ENCODE measurements around the gene ZNF775. TPM values are rescaled to one million over a fixed set of nuclear protein-coding genes. Genes with fewer than 3 reads are reported as not detected.
A peak's percentile ranks its signal among the peaks of the same experiment; 100 is the strongest.
"Not testable (repeated sequence)": the region's sequence is repeated elsewhere in the genome, so short reads cannot be mapped to it uniquely, and the experiment has no call there.

Gene ZNF775
- total RNA-seq, 2 experiments from 2014 or later: 3.9 to 5.1 TPM

DNA sequence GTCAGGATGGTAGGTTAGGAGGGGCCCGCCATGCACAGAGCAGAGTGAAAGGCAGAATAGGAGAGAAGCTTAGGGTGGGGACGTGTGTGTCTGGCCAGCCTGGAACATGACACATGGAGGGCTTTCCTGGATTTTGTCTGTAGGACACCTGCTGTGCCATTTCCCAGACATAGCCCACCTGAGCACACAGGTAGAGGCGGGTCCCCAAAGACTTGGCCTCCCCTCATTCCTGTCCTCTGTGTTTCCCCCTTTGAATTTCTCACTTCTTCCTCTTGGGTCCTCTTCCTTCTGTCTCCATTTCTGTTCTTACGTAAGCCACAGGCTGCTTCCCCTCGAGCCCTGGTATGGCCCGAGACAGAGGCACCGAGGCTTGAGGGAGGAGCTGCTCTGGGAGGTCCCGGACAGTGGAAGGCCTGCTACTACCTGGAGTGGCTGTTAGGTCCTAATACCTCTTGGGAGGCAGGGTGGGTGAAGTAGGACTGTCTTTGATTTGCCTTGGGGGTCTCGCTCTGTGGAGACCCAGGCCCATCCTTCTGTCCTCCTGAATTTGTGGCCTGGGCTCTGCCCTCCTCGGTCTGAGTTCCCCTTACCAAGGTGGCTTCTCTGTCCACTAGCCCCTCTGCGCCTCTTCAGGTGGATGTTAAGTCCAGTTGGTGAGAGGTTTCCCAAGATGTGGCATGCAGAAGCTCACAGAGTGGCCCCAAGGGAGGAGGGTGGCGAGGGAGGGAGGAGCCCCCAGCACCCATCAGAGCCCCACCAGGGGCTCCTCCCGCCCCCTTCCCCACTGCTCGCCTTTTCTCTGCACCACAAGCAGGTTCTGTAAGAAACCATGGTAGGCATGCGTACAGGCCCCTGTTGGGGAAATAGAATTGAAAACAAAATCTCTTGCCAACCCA is 5.5 kb downstream of the ZNF775 start:
- Mint-ChIP-seq H3K27me3 (no peaks in the 10 kb centered on the region), H3K4me3 (no peak overlapping the region), H3K27ac (no peak overlapping the region), H3K9me3 (ENCODE audit: low read depth) (no peaks in the 10 kb centered on the region), H3K4me1 (peaks cover 17% of the 10 kb centered on the region), H3K36me3 (ENCODE audit: low read depth) (peaks cover 2% of the 10 kb centered on the region)
- ChIA-PET CTCF (interaction anchor here (0.7 kb wide), 1 partner anchor 35 kb away, joined by 4 read pairs; no protein-coding TSS in a partner anchor), POLR2A (no interaction called here)
- intact Hi-C loops (cut with DNase I, micrococcal nuclease): no loop called here
- ATAC-seq: no peak
- DNase-seq: no peak

DNA sequence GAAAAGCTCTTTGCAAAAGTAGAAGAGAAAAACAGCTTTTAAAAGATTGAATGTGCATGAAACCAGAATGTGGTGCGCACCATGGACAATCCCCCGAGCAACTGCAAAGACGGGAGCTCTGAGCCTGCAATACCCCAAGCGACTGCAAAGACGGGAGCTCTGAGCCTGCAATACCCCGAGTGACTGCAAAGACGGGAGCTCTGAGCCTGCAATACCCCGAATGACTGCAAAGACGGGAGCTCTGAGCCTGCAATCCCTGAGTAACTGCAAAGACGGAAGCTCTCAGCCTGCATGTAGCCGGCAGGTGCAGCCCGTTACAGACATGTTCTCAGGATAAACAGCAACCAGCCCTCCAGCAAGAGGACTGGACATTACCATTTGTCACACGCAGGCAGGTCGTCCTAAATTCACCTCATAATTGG is 6.2 kb downstream of the ZNF775 start:
- CTCF ChIA-PET: interaction anchor here (0.7 kb wide), 1 partner anchor 34 kb away, joined by 4 read pairs; no protein-coding TSS in a partner anchor
- H3K9me3 Mint-ChIP-seq (ENCODE audit: low read depth): no peaks in the 10 kb centered on the region
- no peak overlapping the region for H3K4me3 Mint-ChIP-seq
- H3K27ac Mint-ChIP-seq: no peak overlapping the region
- H3K4me1 Mint-ChIP-seq: peaks cover 11% of the 10 kb centered on the region
- no peaks in the 10 kb centered on the region for H3K27me3 Mint-ChIP-seq
- POLR2A ChIA-PET: no interaction called here
- DNase-seq: no peak
- ATAC-seq: no peak
- intact Hi-C loops (cut with DNase I, micrococcal nuclease): no loop called here
- H3K36me3 Mint-ChIP-seq (ENCODE audit: low read depth): peaks cover 2% of the 10 kb centered on the region

DNA sequence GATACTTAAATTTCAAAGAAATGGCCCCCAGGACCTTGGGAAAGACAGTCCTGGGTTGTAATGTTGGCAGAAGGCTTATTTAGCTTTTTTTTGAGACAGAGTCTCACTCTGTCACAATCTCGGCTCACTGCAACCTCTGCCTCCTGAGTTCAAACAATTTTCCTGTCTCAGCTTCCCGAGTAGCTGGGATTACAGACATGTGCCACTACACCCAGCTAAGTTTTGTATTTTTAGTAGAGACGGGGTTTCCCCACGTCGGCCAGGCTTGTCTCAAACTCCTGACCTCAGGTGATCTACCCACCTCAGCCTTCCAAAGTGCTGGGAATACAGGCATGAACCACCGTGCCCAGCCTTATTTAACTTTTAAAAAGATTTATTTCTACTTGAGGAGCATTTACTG is 6.8 kb downstream of the ZNF775 start:
- POLR2A ChIA-PET; H3K9me3 Mint-ChIP-seq (ENCODE audit: low read depth); DNase-seq; H3K4me1 Mint-ChIP-seq; ATAC-seq; H3K27ac Mint-ChIP-seq; H3K27me3 Mint-ChIP-seq; intact Hi-C loops (cut with DNase I, micrococcal nuclease); H3K36me3 Mint-ChIP-seq (ENCODE audit: low read depth); H3K4me3 Mint-ChIP-seq: not testable (repeated sequence)
- CTCF ChIA-PET: interaction anchor here (0.7 to 1.2 kb wide), 2 partner anchors 31 to 34 kb away, joined by 3 to 4 read pairs; no protein-coding TSS in a partner anchor

DNA sequence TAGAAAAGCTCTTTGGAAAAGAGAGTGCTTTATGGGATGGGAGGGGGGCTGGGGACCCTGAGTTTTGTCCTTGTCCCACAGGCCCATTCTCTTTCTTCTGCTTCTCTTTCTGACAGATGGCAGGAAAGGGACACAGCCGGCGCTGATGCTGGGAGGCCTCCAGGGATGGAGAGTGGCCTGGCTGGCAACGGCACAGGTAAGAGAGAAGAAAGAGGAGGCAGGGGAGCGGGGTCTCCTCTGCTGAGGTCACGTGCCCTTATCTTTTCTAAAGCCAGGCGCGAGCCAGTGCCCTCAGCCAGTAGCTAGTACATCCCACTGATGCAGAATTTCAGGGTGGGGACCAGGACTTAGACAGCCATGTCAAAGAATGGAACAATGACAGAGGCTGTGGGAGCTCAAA is 9.2 kb downstream of the ZNF775 start:
- intact Hi-C loops (cut with DNase I, micrococcal nuclease): no loop called here
- ATAC-seq (no peak), DNase-seq (no peak)
- Mint-ChIP-seq H3K4me3 (no peak overlapping the region), H3K4me1 (no peaks in the 10 kb centered on the region), H3K27ac (no peak overlapping the region), H3K9me3 (ENCODE audit: low read depth) (no peaks in the 10 kb centered on the region), H3K27me3 (no peaks in the 10 kb centered on the region), H3K36me3 (ENCODE audit: low read depth) (peaks cover 2% of the 10 kb centered on the region)
- ChIA-PET POLR2A (no interaction called here), CTCF (no interaction called here)

DNA sequence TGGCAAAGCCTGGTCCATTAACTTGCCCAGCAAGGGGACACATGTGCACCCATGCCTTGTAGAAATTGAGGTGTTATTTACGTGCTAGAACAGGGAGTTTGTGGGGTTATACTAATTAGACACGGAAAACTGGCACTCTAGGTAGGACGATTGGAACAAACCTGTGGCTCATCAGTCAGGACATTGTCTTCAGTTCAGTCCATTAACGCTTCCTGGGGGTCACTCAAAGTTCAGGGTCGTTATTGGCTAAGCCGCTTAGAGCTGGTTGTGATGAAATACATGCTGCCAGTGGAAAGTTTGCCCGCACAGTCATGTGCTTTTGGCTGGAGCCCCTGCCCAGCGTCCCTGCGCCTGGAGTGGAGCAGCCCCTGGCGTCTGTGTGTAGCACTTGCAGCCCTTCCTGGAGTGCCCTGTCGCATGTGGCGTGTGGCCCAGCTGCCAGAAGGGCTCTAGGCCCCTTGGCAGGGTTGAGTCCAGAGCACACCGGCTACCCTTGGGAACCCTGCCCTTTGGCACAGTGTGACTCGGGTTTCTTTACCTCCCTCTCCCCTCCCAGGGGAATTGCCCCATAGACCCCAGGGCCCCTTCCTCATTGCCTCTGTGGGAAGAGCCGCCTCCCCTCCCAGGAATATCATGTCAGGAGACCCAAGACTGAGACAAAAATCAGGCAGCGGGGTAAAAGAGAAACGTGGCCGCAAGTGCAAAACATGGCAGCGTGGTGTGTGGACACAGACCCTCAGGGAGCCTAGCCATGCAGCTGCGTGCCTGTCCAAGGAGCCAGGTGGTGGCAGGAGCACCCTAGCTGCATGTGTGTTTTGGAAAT is 9.8 kb downstream of the ZNF775 start:
- ATAC-seq (no peak), DNase-seq (no peak)
- Mint-ChIP-seq H3K4me3 (no peak overlapping the region), H3K27me3 (no peaks in the 10 kb centered on the region), H3K9me3 (ENCODE audit: low read depth) (no peaks in the 10 kb centered on the region), H3K36me3 (ENCODE audit: low read depth) (peaks cover 2% of the 10 kb centered on the region), H3K4me1 (no peaks in the 10 kb centered on the region), H3K27ac (no peak overlapping the region)
- intact Hi-C loops (cut with DNase I, micrococcal nuclease): no loop called here
- ChIA-PET CTCF (no interaction called here), POLR2A (no interaction called here)

DNA sequence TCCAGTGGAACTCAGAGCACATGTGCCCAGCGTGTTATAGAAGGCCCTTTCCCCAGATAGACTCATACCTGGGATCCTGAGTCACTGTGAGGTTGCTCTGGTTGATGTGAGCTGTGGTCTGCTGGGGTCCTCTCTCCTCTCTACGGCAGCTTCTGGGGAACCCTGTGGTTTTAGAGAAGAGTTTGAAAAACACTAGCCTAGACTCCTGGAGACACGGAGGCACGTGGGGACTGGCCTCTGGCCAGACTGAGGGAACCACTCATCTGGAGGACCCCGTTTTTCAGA is 10.3 kb downstream of the ZNF775 start:
- POLR2A ChIA-PET: no interaction called here
- H3K4me3 Mint-ChIP-seq: no peak overlapping the region
- no peak for DNase-seq

DNA sequence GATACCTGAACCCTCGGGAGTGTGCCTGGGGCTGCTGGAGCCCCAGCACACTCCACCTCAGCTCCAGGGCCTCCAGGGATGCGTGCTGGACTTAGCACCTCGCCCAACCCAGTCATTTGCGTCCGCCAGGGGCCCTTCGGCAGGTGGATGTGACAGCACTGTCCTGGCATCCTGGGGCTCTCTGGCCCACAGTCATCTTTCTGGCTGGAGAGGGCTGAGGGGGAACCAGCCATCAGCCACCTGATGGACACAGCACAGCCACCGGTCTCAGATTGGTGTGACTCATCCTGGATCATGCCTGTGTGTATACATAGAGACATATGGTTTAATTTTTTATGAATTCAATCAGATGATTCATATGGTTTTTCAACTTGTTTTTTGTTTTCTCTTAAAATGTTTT is 11.1 kb downstream of the ZNF775 start:
- no peak for DNase-seq
- Mint-ChIP-seq H3K27ac (no peak overlapping the region), H3K27me3 (no peaks in the 10 kb centered on the region), H3K4me3 (no peak overlapping the region), H3K36me3 (ENCODE audit: low read depth) (peaks cover 2% of the 10 kb centered on the region), H3K9me3 (ENCODE audit: low read depth) (no peaks in the 10 kb centered on the region), H3K4me1 (peaks cover 3% of the 10 kb centered on the region)
- no peak for ATAC-seq
- CTCF ChIA-PET: no interaction called here
- intact Hi-C loops (cut with DNase I, micrococcal nuclease): no loop called here
- POLR2A ChIA-PET: no interaction called here

More for the DNA sequence above, 10.3 kb downstream of the ZNF775 start:
- CTCF ChIA-PET: no interaction called here
- Mint-ChIP-seq H3K36me3 (ENCODE audit: low read depth) (peaks cover 2% of the 10 kb centered on the region), H3K27me3 (no peaks in the 10 kb centered on the region), H3K4me1 (peaks cover 3% of the 10 kb centered on the region), H3K27ac (no peak overlapping the region), H3K9me3 (ENCODE audit: low read depth) (no peaks in the 10 kb centered on the region)
- intact Hi-C loops (cut with DNase I, micrococcal nuclease): no loop called here
- peak; percentile 73 for ATAC-seq

DNA sequence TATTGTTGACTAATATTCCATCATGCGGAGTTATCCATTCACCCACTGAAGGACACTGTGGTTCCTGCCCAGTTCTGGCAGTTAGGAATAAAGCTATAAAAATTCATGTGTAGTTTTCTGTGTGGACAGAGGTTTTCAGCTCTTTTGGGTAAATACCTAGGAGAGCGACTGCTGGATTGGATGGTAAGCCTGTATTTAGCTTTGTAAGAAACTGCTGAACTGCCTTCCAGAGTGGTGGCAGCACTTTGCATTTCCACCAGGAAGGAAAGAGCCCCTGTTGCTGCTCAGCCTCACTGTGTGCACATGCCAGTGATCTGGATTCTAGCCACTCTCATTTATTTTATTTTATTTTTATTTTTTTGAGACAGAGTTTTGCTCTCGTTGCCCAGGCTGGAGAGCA is 14.2 kb downstream of the ZNF775 start:
- Mint-ChIP-seq H3K27me3 (no peaks in the 10 kb centered on the region), H3K9me3 (ENCODE audit: low read depth) (no peaks in the 10 kb centered on the region), H3K4me1 (peaks cover 3% of the 10 kb centered on the region), H3K4me3 (no peak overlapping the region), H3K27ac (no peak overlapping the region), H3K36me3 (ENCODE audit: low read depth) (peaks cover 4% of the 10 kb centered on the region)
- POLR2A ChIA-PET: no interaction called here
- DNase-seq: no peak
- CTCF ChIA-PET: interaction anchor here (0.6 to 1.1 kb wide), 3 partner anchors 13 to 485 kb away, joined by 3 to 4 read pairs (median 4); no protein-coding TSS in a partner anchor
- intact Hi-C loops (cut with DNase I, micrococcal nuclease): no loop called here
- no peak for ATAC-seq

DNA sequence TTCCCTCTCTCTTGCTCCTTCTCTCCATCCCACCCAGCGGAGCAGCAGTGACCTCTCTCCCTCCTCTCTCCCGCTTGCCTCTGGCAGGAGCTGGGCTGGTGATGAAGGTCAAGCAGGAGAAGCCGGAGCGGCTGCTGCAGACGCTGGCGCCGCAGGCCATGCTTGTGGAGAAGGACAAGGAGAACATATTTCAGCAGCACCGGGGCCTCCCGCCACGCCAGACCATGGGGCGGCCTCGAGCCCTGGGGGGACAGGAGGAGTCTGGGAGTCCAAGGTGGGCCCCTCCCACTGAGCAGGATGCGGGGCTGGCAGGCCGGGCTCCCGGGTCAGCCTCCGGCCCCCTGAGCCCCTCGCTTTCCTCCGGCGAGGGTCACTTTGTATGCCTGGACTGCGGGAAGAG is 17.3 kb downstream of the ZNF775 start:
- no peak overlapping the region for H3K27ac Mint-ChIP-seq
- no peaks in the 10 kb centered on the region for H3K9me3 Mint-ChIP-seq (ENCODE audit: low read depth)
- H3K4me1 Mint-ChIP-seq: peaks cover 15% of the 10 kb centered on the region
- intact Hi-C loops (cut with DNase I, micrococcal nuclease): no loop called here
- DNase-seq (no peak), ATAC-seq (no peak)
- no peaks in the 10 kb centered on the region for H3K27me3 Mint-ChIP-seq
- POLR2A ChIA-PET: no interaction called here
- H3K36me3 Mint-ChIP-seq (ENCODE audit: low read depth): peaks cover 5% of the 10 kb centered on the region
- CTCF ChIA-PET: no interaction called here
- no peak overlapping the region for H3K4me3 Mint-ChIP-seq

DNA sequence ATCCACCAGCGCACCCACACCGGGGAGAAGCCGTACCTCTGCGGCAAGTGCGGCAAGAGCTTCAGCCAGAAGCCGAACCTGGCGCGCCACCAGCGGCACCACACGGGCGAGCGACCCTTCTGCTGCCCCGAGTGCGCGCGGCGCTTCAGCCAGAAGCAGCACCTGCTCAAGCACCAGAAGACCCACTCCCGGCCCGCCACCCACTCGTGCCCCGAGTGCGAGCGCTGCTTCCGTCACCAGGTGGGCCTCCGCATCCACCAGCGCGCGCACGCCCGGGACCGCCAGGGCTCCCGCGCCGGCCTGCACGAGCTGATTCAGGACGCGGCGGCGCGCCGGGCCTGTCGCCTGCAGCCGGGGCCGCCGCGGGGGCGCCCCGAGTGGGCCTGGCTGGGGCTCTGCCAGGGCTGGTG is 17.7 kb downstream of the ZNF775 start:
- Mint-ChIP-seq H3K27ac (no peak overlapping the region), H3K36me3 (ENCODE audit: low read depth) (peaks cover 5% of the 10 kb centered on the region), H3K4me3 (no peak overlapping the region), H3K4me1 (peaks cover 15% of the 10 kb centered on the region), H3K27me3 (no peaks in the 10 kb centered on the region), H3K9me3 (ENCODE audit: low read depth) (no peaks in the 10 kb centered on the region)
- DNase-seq: no peak
- POLR2A ChIA-PET: no interaction called here
- intact Hi-C loops (cut with DNase I, micrococcal nuclease): no loop called here
- no peak for ATAC-seq
- CTCF ChIA-PET: interaction anchor here (0.5 kb wide), 1 partner anchor 31 kb away, joined by 4 read pairs; no protein-coding TSS in a partner anchor

DNA sequence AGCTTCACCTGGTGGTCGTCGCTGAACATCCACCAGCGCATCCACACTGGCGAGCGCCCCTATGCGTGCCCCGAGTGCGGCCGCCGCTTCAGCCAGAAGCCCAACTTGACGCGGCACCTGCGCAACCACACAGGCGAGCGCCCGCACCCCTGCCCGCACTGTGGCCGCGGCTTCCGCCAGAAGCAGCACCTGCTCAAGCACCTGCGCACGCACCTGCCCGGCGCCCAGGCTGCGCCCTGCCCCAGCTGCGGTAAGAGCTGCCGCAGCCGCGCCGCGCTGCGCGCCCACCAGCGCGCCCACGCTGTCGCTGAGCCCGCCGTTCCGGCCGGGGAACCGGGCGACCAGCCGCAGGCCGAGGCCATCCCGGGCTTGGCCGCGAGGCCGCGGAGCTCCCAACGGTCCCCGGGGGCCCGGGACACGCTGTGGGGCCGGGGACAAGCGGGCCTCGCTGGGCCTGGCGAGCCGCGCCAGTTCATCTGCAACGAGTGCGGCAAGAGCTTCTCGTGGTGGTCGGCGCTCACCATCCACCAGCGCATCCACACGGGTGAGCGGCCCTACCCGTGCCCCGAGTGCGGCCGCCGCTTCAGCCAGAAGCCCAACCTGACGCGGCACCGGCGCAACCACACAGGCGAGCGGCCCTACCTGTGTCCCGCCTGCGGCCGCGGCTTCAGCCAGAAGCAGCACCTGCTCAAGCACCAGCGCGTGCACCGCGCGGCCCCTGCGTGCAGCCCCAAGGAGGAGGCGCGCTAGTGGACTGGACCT is 18.4 kb downstream of the ZNF775 start:
- Mint-ChIP-seq H3K9me3 (ENCODE audit: low read depth) (no peaks in the 10 kb centered on the region), H3K4me3 (no peak overlapping the region), H3K4me1 (peaks cover 15% of the 10 kb centered on the region), H3K27ac (no peak overlapping the region), H3K27me3 (no peaks in the 10 kb centered on the region), H3K36me3 (ENCODE audit: low read depth) (peaks cover 5% of the 10 kb centered on the region)
- intact Hi-C loops (cut with DNase I, micrococcal nuclease): no loop called here
- ChIA-PET POLR2A (no interaction called here), CTCF (interaction anchor here (0.5 kb wide), 1 partner anchor 32 kb away, joined by 4 read pairs; no protein-coding TSS in a partner anchor)
- ATAC-seq (no peak), DNase-seq (no peak)

Measured in activated CD4-positive, alpha-beta T cell treated with anti-CD3 and anti-CD28 coated beads for 36 hours (primary cell).